K562 (cell line): ENCODE results near the gene C16orf96. TPM values are rescaled to one million over a fixed set of nuclear protein-coding genes. Genes with fewer than 3 reads are reported as not detected.
A peak's percentile ranks its signal among the peaks of the same experiment; 100 is the strongest.

Experiments used
- ARNT ChIP-seq, 2 experiments: fragments of 450-650 bp; IDR thresholded peaks; 2 replicates each; pipeline ENCODE4 v1.6.1; 2016; ENCODE audit warnings: mild to moderate bottlenecking in 1 of 2
- BCOR ChIP-seq: fragments of 450-650 bp; IDR thresholded peaks from 2 replicates; pipeline ENCODE4 v1.6.1; 2016
- CBFA2T3 ChIP-seq: fragments of 450-650 bp; IDR thresholded peaks from 2 replicates; pipeline ENCODE4 v1.6.1; 2017
- CBX8 ChIP-seq: fragments of 200-600 bp; sonication (generic); IDR thresholded peaks from 2 replicates; pipeline ENCODE4 v1.6.1; 2012; ENCODE audit warnings: borderline replicate concordance, mixed run types, low read depth, mild to moderate bottlenecking, moderate library complexity, mixed read lengths, low read length, control low read depth, inconsistent platforms; ENCODE audit not compliant: poor library complexity, severe bottlenecking; ENCODE audit errors: extremely low read depth
- CHD2 ChIP-seq: IDR thresholded peaks from 2 replicates; pipeline ENCODE4 v1.6.1; 2011; ENCODE audit warnings: low read depth, low read length
- CTBP1 ChIP-seq: fragments of 450-650 bp; IDR thresholded peaks from 2 replicates; pipeline ENCODE4 v1.6.1; 2016; ENCODE audit warnings: borderline replicate concordance
- EWSR1 ChIP-seq: fragments of 450-650 bp; IDR thresholded peaks from 2 replicates; pipeline ENCODE4 v1.6.1; 2018; ENCODE audit warnings: borderline replicate concordance, mild to moderate bottlenecking, low read depth, moderate library complexity; ENCODE audit not compliant: partially characterized antibody
- GABPB1 ChIP-seq: sonication (generic); formaldehyde crosslinking; IDR thresholded peaks from 2 replicates; pipeline ENCODE4 v1.8.0; 2022; ENCODE audit warnings: mild to moderate bottlenecking, missing genetic modification reagents
- GTF2A2 ChIP-seq: IDR thresholded peaks from 2 replicates; pipeline ENCODE4 v1.6.1; 2016; ENCODE audit warnings: mild to moderate bottlenecking, missing genetic modification characterization, missing compliant biosample characterization
- GTF2E2 ChIP-seq: fragments of 200-800 bp; sonication (Bioruptor generic); IDR thresholded peaks from 2 replicates; pipeline ENCODE4 v1.6.1; 2016; ENCODE audit warnings: missing genetic modification characterization, missing compliant biosample characterization
- HNRNPK ChIP-seq: fragments of 200-400 bp; formaldehyde crosslinking; IDR thresholded peaks from one replicate; pipeline ENCODE4 v1.6.1; 2018; ENCODE audit warnings: mild to moderate bottlenecking, low read depth, low read length; ENCODE audit not compliant: poor library complexity, severe bottlenecking
- MAFK ChIP-seq: IDR thresholded peaks from 2 replicates; pipeline ENCODE4 v1.6.1; 2011; ENCODE audit warnings: low read length, improper control_type of control experiment
- MEF2A ChIP-seq: IDR thresholded peaks from 2 replicates; pipeline ENCODE4 v1.6.1; 2011; ENCODE audit warnings: low read depth, mild to moderate bottlenecking, low read length, moderate library complexity; ENCODE audit not compliant: control insufficient read depth
- POLR3A ChIP-seq: IDR thresholded peaks from 2 replicates; pipeline ENCODE4 v1.6.1; 2011; ENCODE audit warnings: borderline replicate concordance, mild to moderate bottlenecking, moderate library complexity; ENCODE audit not compliant: insufficient read length, insufficient read depth; ENCODE audit errors: extremely low read depth
- RAD51 ChIP-seq: fragments of 450-650 bp; IDR thresholded peaks from 2 replicates; pipeline ENCODE4 v1.7.1; 2016; ENCODE audit warnings: low read depth, mild to moderate bottlenecking, borderline replicate concordance
- RBM39 ChIP-seq: fragments of 200-400 bp; formaldehyde crosslinking; optimal IDR thresholded peaks from 2 replicates; pipeline ENCODE3; 2018; ENCODE audit warnings: low read depth, low read length
- SMARCB1 ChIP-seq: IDR thresholded peaks from 2 replicates; pipeline ENCODE4 v1.6.1; 2011; ENCODE audit warnings: improper control_type of control experiment, low read depth; ENCODE audit not compliant: insufficient read length
- SMARCC2 ChIP-seq: fragments of 450-650 bp; IDR thresholded peaks from 2 replicates; pipeline ENCODE4 v1.6.1; 2017; ENCODE audit warnings: antibody characterized with exemption, moderate library complexity, mild to moderate bottlenecking, low read depth
- TEAD1 ChIP-seq, 2 experiments: fragments of 450-650 bp in 1 of 2; sonication (generic) in 1 of 2; formaldehyde crosslinking; IDR thresholded peaks; 2 replicates each; pipeline versions ENCODE4 v1.4.0 to v1.8.0; 2020 to 2022; ENCODE audit warnings: mild to moderate bottlenecking in 2 of 2, missing genetic modification reagents in 1 of 2
- ZNF146 ChIP-seq: IDR thresholded peaks from one replicate; pipeline ENCODE4 v1.6.1; 2018; ENCODE audit warnings: missing compliant biosample characterization; ENCODE audit not compliant: unreplicated experiment
- ZNF766 ChIP-seq: fragments of 200-800 bp; sonication (Bioruptor generic); conservative IDR thresholded peaks from 2 replicates; pipeline ENCODE4 v1.6.1; 2016; ENCODE audit warnings: missing genetic modification characterization, missing compliant biosample characterization
- polyA plus RNA-seq, 8 experiments: library from polyadenylated mRNA; depleted of rRNA in 4 of 8; stranded (reverse) in 5 of 8; unstranded in 3 of 8; fragments of >200 nt; fragmentation: Nextera tagmentation in 2 of 8; fragmentation: Illumina TruSeq in 1 of 8; extraction: Ambion mirVana in 2 of 8; extraction: Trizol in 1 of 8; gene quantifications; 2 replicates each; pipeline versions ENCODE4 v1.2.1 to v1.2.3, GENCODE V29; 2011 to 2014; ENCODE audit warnings: inconsistent platforms in 1 of 8, missing spikeins in 1 of 8
- total RNA-seq, 7 experiments: library from RNA; depleted of rRNA in 6 of 7; stranded (reverse); fragments of >200 nt in 6 of 7; fragmentation: Illumina TruSeq in 2 of 7; extraction: Trizol in 2 of 7; gene quantifications; 2 replicates each; pipeline versions ENCODE4 v1.2.1 to v1.2.3, GENCODE V29; 2011 to 2021; ENCODE audit warnings: low replicate concordance in 1 of 7
- TF ChIP-seq, protein P1 (sequence below): fragments of 450-650 bp; formaldehyde crosslinking; IDR thresholded peaks from 2 replicates; pipeline ENCODE4 v1.4.0; 2022; ENCODE audit warnings: missing genetic modification characterization

C16orf96 gene
- total and polyA plus RNA-seq, 9 of the 15 experiments (the other 6 are each of a cell fraction or from before 2014, with no cell fraction given) = not detected

DNA sequence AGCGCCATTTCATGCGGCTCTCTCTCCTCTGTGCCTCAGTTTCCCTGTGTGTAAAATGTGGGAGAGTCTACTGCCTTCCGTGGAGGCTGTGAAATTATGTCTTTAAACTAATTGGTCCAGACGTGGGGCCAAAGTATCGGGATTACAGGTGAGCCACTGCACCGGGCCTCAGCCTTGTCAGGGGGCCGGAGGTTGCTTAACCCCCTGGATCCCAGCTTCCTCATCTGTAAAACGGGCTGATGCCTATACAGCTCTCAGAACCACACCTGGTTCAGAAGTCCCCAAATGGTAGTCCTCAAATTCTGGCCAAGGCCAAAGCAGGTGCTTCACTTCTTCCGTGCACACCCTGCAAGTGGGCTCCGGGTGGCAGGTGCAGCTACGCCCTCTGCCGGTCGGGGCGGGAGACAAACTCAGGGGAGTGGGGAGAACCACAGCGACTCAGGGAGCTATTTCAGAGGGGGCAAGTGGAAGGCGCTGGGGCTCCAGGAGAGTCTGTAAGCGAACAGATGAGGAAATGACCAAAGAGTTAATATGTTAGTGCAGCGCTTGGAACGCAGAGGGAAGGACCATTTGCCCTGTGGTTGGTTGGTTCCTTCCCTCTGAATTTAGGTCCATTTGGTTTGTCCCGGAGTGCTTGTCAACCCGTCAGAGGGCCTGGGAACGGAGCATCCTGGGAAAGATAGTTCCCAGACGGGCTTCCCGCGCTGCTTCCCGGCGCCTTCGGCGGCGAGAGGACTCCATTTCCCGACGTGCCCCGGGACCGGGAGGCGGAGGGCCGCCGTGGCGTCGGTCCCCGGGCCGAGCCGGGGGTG, 68.1 kb downstream of the C16orf96 start, which contains the start of gene MGRN1 (continued):
- TF ChIP-seq MAFK (no peak), GABPB1 (peak; percentile 38), MEF2A (no peak), BCOR (0 out of 2 replicates have a peak, but pooled peaks have one; percentile 25), RAD51 (no peak; the same call in 1 of the 2 replicates), POLR3A (no peak), CTBP1 (no peak; the same call in 1 of the 2 replicates), GTF2A2 (tag) (no peak), SMARCB1 (no peak), TEAD1 (CRISPR knock-in tag; IDR thresholded peaks at IDR 0.05) (no peak), EWSR1 (no peak), ARNT (IDR thresholded peaks at IDR 0.05) (no peak), CBX8 (no peak), CBFA2T3 (peak; percentile 26; the same call in 1 of the 2 replicates), RBM39 (peak; percentile 74), CHD2 (peak; percentile 11; the same call in 1 of the 2 replicates), GTF2E2 (no peak), ZNF766 (CRISPR knock-in tag) (peak; percentile 66; the same call in 1 of the 2 replicates), HNRNPK (no peak), SMARCC2 (no peak), ZNF146 (CRISPR knock-in tag) (no peak)
- TF ChIP-seq, protein P1, sequence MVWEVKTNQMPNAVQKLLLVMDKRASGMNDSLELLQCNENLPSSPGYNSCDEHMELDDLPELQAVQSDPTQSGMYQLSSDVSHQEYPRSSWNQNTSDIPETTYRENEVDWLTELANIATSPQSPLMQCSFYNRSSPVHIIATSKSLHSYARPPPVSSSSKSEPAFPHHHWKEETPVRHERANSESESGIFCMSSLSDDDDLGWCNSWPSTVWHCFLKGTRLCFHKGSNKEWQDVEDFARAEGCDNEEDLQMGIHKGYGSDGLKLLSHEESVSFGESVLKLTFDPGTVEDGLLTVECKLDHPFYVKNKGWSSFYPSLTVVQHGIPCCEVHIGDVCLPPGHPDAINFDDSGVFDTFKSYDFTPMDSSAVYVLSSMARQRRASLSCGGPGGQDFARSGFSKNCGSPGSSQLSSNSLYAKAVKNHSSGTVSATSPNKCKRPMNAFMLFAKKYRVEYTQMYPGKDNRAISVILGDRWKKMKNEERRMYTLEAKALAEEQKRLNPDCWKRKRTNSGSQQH (CRISPR knock-in tag) = 0 out of 2 replicates have a peak, but pooled peaks have one; percentile 20
